HCT116 (cell line): ENCODE results near the gene AKR1C4. TPM values are rescaled to one million over a fixed set of nuclear protein-coding genes. Genes with fewer than 3 reads are reported as not detected.

Source experiments
- ATAC-seq: fragments of 200-7000 bp; cut with Tn5 transposase; 2 replicates; pipeline ENCODE4 v1.9.1; 2020; ENCODE audit warnings: mild to moderate bottlenecking, moderate library complexity
- BruUV-seq: library from RNA; stranded (reverse); fragments of 400-500 nt; replicated peaks from 2 replicates; lab custom pipeline; 2021; lab: Mats Ljungman, UMichigan
- CTCF ChIA-PET: fragments of 300-600 bp; sonication (Branson Sonifier 250); formaldehyde crosslinking; loops from one replicate; lab custom pipeline; 2021; ENCODE audit warnings: antibody characterized with exemption; lab: Charles Lee
- POLR2A ChIA-PET: fragments of 300-600, 350-600 bp; sonication (Branson Sonifier 250); formaldehyde crosslinking; loops from one replicate; lab custom pipeline; 2021; ENCODE audit warnings: antibody characterized with exemption; lab: Charles Lee
- RAD21 ChIA-PET, 2 experiments: fragments of 300-600 bp; sonication (Branson Sonifier 250); formaldehyde crosslinking; loops; one replicate each; lab custom pipeline; 2023; ENCODE audit warnings: low total read pairs in 2 of 2; ENCODE audit not compliant: uncharacterized antibody in 2 of 2, unreplicated experiment in 2 of 2, low non-redundant PET in 1 of 2; lab: Charles Lee
- DNase-seq: peaks from one replicate; pipeline ENCODE4 v3.0.0-alpha.2; 2010; ENCODE audit warnings: low read depth, low spot score
- H2AFZ ChIP-seq: fragments of 200-600 bp; shearing (Covaris generic), sonication (generic); 2 replicates; pipeline ENCODE4 v1.6.1; 2017; ENCODE audit warnings: low read depth, mixed run types, mixed read lengths, antibody characterized with exemption, low read length; ENCODE audit not compliant: poor library complexity, severe bottlenecking
- H3K27ac ChIP-seq: 2 replicates; pipeline ENCODE4 v1.5.1; 2012; ENCODE audit warnings: low read depth, low read length
- H3K27me3 ChIP-seq: fragments of 200-600 bp; sonication (generic); 2 replicates; pipeline ENCODE4 v1.6.1; 2016; ENCODE audit warnings: mixed run types, low read length, mixed read lengths; ENCODE audit not compliant: insufficient read depth
- H3K36me3 ChIP-seq, 2 experiments: fragments of 200-500 bp in 1 of 2; fragments of 200-600 bp in 1 of 2; sonication (Bioruptor generic) in 1 of 2; sonication (generic) in 1 of 2; 2 replicates each; pipeline versions ENCODE4 v1.5.1 to v1.6.1; 2014 to 2016; ENCODE audit warnings: low read length in 2 of 2, inconsistent platforms in 1 of 2, mixed read lengths in 1 of 2, mixed run types in 1 of 2; ENCODE audit not compliant: insufficient read depth in 2 of 2, control insufficient read depth in 1 of 2
- H3K4me1 ChIP-seq, 2 experiments: fragments of 200-600 bp in 1 of 2; sonication (generic) in 1 of 2; 2 replicates each; pipeline versions ENCODE4 v1.5.1 to v1.6.1; 2012 to 2017; ENCODE audit warnings: low read length in 2 of 2, inconsistent platforms in 1 of 2, mild to moderate bottlenecking in 1 of 2, mixed read lengths in 1 of 2, mixed run types in 1 of 2, moderate library complexity in 1 of 2; ENCODE audit not compliant: insufficient read depth in 2 of 2, control insufficient read depth in 1 of 2
- H3K4me2 ChIP-seq: fragments of 200-600 bp; sonication (generic); 2 replicates; pipeline ENCODE4 v1.6.1; 2017; ENCODE audit warnings: mixed run types, low read length, mixed read lengths
- H3K4me3 ChIP-seq, 2 experiments: fragments of 200-600 bp in 1 of 2; sonication (generic) in 1 of 2; replicated peaks in 1 of 2; 2 replicates each; pipeline ENCODE4 v1.5.1; 2011 to 2016; ENCODE audit warnings: low read length in 2 of 2, control low read depth in 1 of 2, low read depth in 1 of 2, mild to moderate bottlenecking in 1 of 2, mixed read lengths in 1 of 2, mixed run types in 1 of 2
- H3K79me2 ChIP-seq: fragments of 200-600 bp; sonication (generic); 2 replicates; pipeline ENCODE4 v1.6.1; 2017; ENCODE audit warnings: mild to moderate bottlenecking, mixed run types, low read length, moderate library complexity, mixed read lengths; ENCODE audit not compliant: insufficient read depth
- H3K9ac ChIP-seq: fragments of 200-600 bp; sonication (generic); 2 replicates; pipeline ENCODE4 v1.6.1; 2016; ENCODE audit warnings: low read length, mixed read lengths
- H3K9me2 ChIP-seq: fragments of 200-600 bp; sonication (generic), shearing (Covaris generic); 2 replicates; pipeline ENCODE4 v1.6.1; 2017; ENCODE audit warnings: mixed run types, mild to moderate bottlenecking, moderate library complexity; ENCODE audit not compliant: insufficient read depth
- H3K9me3 ChIP-seq, 2 experiments: fragments of 200-500 bp in 1 of 2; fragments of 200-600 bp in 1 of 2; sonication (Bioruptor generic) in 1 of 2; sonication (generic) in 1 of 2; 2 replicates each; pipeline ENCODE4 v1.6.1; 2014 to 2017; ENCODE audit warnings: low read length in 2 of 2, mixed read lengths in 2 of 2, inconsistent platforms in 1 of 2, low read depth in 1 of 2, mild to moderate bottlenecking in 1 of 2, mixed run types in 1 of 2, moderate library complexity in 1 of 2; ENCODE audit not compliant: control insufficient read depth in 1 of 2, insufficient read depth in 1 of 2
- H4K20me1 ChIP-seq: fragments of 200-600 bp; sonication (generic), shearing (Covaris generic); 2 replicates; pipeline ENCODE4 v1.6.1; 2017; ENCODE audit warnings: mixed run types, mild to moderate bottlenecking, moderate library complexity; ENCODE audit not compliant: insufficient read depth
- EGR1 ChIP-seq: IDR thresholded peaks from 2 replicates; pipeline ENCODE4 v1.6.1; 2012; ENCODE audit warnings: low read depth
- EZH2 ChIP-seq: fragments of 200-600 bp; sonication (generic); IDR thresholded peaks from 2 replicates; pipeline ENCODE4 v1.6.1; 2017; ENCODE audit warnings: antibody characterized with exemption, mixed run types
- JUND ChIP-seq: IDR thresholded peaks from 2 replicates; pipeline ENCODE4 v1.6.1; 2012
- MAX ChIP-seq: IDR thresholded peaks from 2 replicates; pipeline ENCODE4 v1.6.1; 2012
- REST ChIP-seq: IDR thresholded peaks from 2 replicates; pipeline ENCODE4 v1.6.1; 2012; ENCODE audit warnings: low read depth
- SIN3A ChIP-seq: IDR thresholded peaks from 2 replicates; pipeline ENCODE4 v1.6.1; 2012; ENCODE audit warnings: low read depth
- SP1 ChIP-seq: IDR thresholded peaks from 2 replicates; pipeline ENCODE4 v1.6.1; 2012; ENCODE audit warnings: low read depth
- ZBTB33 ChIP-seq: IDR thresholded peaks from 2 replicates; pipeline ENCODE4 v1.6.1; 2011; ENCODE audit warnings: mild to moderate bottlenecking, low read length, moderate library complexity; ENCODE audit not compliant: insufficient replicate concordance; ENCODE audit errors: extremely low read depth
- ZNF274 ChIP-seq: fragments of 200-500 bp; sonication (Bioruptor generic); IDR thresholded peaks from 2 replicates; pipeline ENCODE4 v1.6.1; 2014; ENCODE audit warnings: mild to moderate bottlenecking, low read depth, low read length, inconsistent platforms
- intact Hi-C: fragments of 100-400 bp; cut with micrococcal nuclease; formaldehyde crosslinking; loops from 2 replicates; pipeline ENCODE4 v1.10.0; 2022
- total RNA-seq: library from RNA; stranded (reverse); gene quantifications from one replicate; pipeline ENCODE4 v1.2.1, GENCODE V29; 2021; ENCODE audit not compliant: unreplicated experiment

The AKR1C4 gene
- total RNA-seq, 1 experiment from 2014 or later = not detected

DNA sequence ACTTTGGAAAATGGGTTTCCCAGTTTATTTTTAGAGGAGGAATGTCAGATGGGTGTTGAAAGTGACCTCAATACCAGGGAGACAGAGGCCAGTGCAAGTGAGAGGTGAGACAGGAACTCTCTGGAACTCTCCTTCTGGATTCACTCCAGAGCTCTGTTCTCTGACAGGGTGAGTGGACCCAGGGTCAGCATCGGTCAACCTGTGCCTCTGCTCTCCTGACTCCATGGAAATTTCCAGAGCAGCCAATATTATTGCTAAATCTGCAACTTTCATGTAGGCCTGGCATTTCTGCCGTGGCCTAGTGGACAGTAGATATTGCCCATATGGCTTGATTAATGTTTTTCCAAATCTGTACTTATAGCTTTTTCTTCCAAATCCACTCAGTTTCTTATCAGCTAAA is 20.2 kb downstream of the AKR1C4 start:
- H3K27me3 ChIP-seq = no peaks in the 10 kb centered on the region
- H3K4me1 ChIP-seq = no peaks in the 10 kb centered on the region
- ChIA-PET RAD21 (no interaction called here), CTCF (no interaction called here), POLR2A (no interaction called here)
- H2AFZ ChIP-seq = no peak overlapping the region
- no peak overlapping the region for H3K4me2 ChIP-seq
- H3K27ac ChIP-seq = no peak overlapping the region
- no peaks in the 10 kb centered on the region for H3K36me3 ChIP-seq
- no peak for DNase-seq
- H3K4me3 ChIP-seq = no peak overlapping the region
- H3K9me2 ChIP-seq = no peaks in the 10 kb centered on the region
- no peaks in the 10 kb centered on the region for H4K20me1 ChIP-seq
- H3K9ac ChIP-seq = no peak overlapping the region
- H3K79me2 ChIP-seq = no peaks in the 10 kb centered on the region
- TF ChIP-seq ZBTB33 = no peak
- no peak for TF ChIP-seq REST
- no peak for TF ChIP-seq ZNF274
- TF ChIP-seq EZH2 = no peak
- TF ChIP-seq JUND = no peak
- no peak for TF ChIP-seq SP1
- no peak for TF ChIP-seq EGR1
- no peak for TF ChIP-seq MAX
- TF ChIP-seq SIN3A = no peak
- ATAC-seq = no peak
- no TSS peak for BruUV-seq
- intact Hi-C loops = no loop called here
- no peaks in the 10 kb centered on the region for H3K9me3 ChIP-seq
